ENCODE data around the gene ZNF335.
A peak's percentile ranks its signal among the peaks of the same experiment; 100 is the strongest.

Gene ZNF335

GRCh38 chr20:46017272-46017671, 45.3 kb upstream of the ZNF335 start:
- TF ChIP-seq RAD21 (IDR thresholded peaks at IDR 0.05; ENCODE audit: low read depth): no peak
- TF ChIP-seq USF1 (IDR thresholded peaks at IDR 0.05): no peak
- TF ChIP-seq CEBPB (IDR thresholded peaks at IDR 0.05): no peak
- no peak for TF ChIP-seq MAX (IDR thresholded peaks at IDR 0.05)

- no peak for TF ChIP-seq CEBPB (IDR thresholded peaks at IDR 0.05)
- TF ChIP-seq REST (IDR thresholded peaks at IDR 0.05; ENCODE audit: low read depth): 0 out of 2 replicates have a peak, but pooled peaks have one; percentile 2
Observed at GRCh38 chr20:46014517-46015396, 42.8 kb upstream of the ZNF335 start.

GRCh38 chr20:46013829-46014516, 42.0 kb upstream of the ZNF335 start:
- 0 out of 2 replicates have a peak, but pooled peaks have one; percentile 6 for TF ChIP-seq REST (IDR thresholded peaks at IDR 0.05; ENCODE audit: low read depth)
- TF ChIP-seq NFIC (IDR thresholded peaks at IDR 0.05): no peak
- TF ChIP-seq CEBPB (IDR thresholded peaks at IDR 0.05): no peak
- TF ChIP-seq RAD21 (IDR thresholded peaks at IDR 0.05; ENCODE audit: low read depth): peak; percentile 65
- TF ChIP-seq MAX (IDR thresholded peaks at IDR 0.05): peak; percentile 49; the same call in 1 of the 2 replicates

GRCh38 chr20:46013322-46013828, 41.4 kb upstream of the ZNF335 start:
- TF ChIP-seq MAX (IDR thresholded peaks at IDR 0.05) (no peak), CREB1 (IDR thresholded peaks at IDR 0.05; ENCODE audit: low read depth) (no peak), USF1 (IDR thresholded peaks at IDR 0.05) (no peak), CEBPB (IDR thresholded peaks at IDR 0.05) (no peak), REST (IDR thresholded peaks at IDR 0.05; ENCODE audit: low read depth) (no peak), FOXM1 (IDR thresholded peaks at IDR 0.05; ENCODE audit: borderline replicate concordance, low read depth) (no peak), RAD21 (IDR thresholded peaks at IDR 0.05; ENCODE audit: low read depth) (no peak), EGR1 (IDR thresholded peaks at IDR 0.05) (no peak), TAF1 (IDR thresholded peaks at IDR 0.05; ENCODE audit: low read depth) (no peak), TCF12 (IDR thresholded peaks at IDR 0.05; ENCODE audit: low read depth) (no peak), TEAD4 (IDR thresholded peaks at IDR 0.05) (no peak), YY1 (IDR thresholded peaks at IDR 0.05; ENCODE audit: low read depth) (no peak), EP300 (IDR thresholded peaks at IDR 0.05; ENCODE audit: borderline replicate concordance) (no peak), NFIC (IDR thresholded peaks at IDR 0.05) (no peak), ZBTB7A (IDR thresholded peaks at IDR 0.05; ENCODE audit: low read depth) (no peak)

All from Ishikawa (cell line).